ENCODE measurements around the gene MOCS3.

MOCS3 gene

GRCh38 chr20:50929299-50930138 lies 29.1 kb upstream of the MOCS3 start:
- peak overlapping the region; percentile 85 to 99 for H3K4me3 Mint-ChIP-seq
- DNase-seq (peak; percentile 92 to 95), ATAC-seq (peak; percentile 79)
- peaks cover 49% of the 10 kb centered on the region for H3K4me1 Mint-ChIP-seq
- H3K27me3 Mint-ChIP-seq: no peaks in the 10 kb centered on the region
- no peaks in the 10 kb centered on the region for H3K9me3 Mint-ChIP-seq
- H3K27ac Mint-ChIP-seq: peak overlapping the region; percentile 93 to 97

- Mint-ChIP-seq H3K4me3 (peak overlapping the region; percentile 85 to 99), H3K9me3 (no peaks in the 10 kb centered on the region), H3K4me1 (peaks cover 43% of the 10 kb centered on the region), H3K27me3 (no peaks in the 10 kb centered on the region), H3K27ac (peak overlapping the region; percentile 97 to 98)
- peak; percentile 44 to 52 for DNase-seq
- ATAC-seq: peak; percentile 23
These were observed 28.3 kb upstream of the MOCS3 start for GRCh38 chr20:50930139-50930975.

GRCh38 chr20:50930976-50931305 lies 27.7 kb upstream of the MOCS3 start:
- Mint-ChIP-seq H3K9me3 (no peaks in the 10 kb centered on the region), H3K4me1 (peaks cover 37% of the 10 kb centered on the region), H3K27me3 (no peaks in the 10 kb centered on the region), H3K27ac (peak overlapping the region; percentile 98 to 99), H3K4me3 (peak overlapping the region; percentile 80 to 86)
- DNase-seq (no peak), ATAC-seq (peak; percentile 56)

- H3K27me3 Mint-ChIP-seq: no peaks in the 10 kb centered on the region
- H3K27ac Mint-ChIP-seq: peak within 1 kb of the TSS; percentile 98 to 99
- DNase-seq: peak; percentile 91 to 92
- ATAC-seq: peak; percentile 81
- H3K4me3 Mint-ChIP-seq: peak within 1 kb of the TSS; percentile 86 to 99
- H3K9me3 Mint-ChIP-seq: no peaks in the 10 kb centered on the region
- peaks cover 34% of the 10 kb centered on the region for H3K4me1 Mint-ChIP-seq
These were observed 27.2 kb upstream of the MOCS3 start, which contains the start of gene ADNP for GRCh38 chr20:50931306-50932015. TSS of gene ADNP (minus strand) at chr20:50931437. CDS start at chr20:50903996, 27,441 bp downstream.

- H3K9me3 Mint-ChIP-seq: no peaks in the 10 kb centered on the region
These were observed 26.6 kb upstream of the MOCS3 start for GRCh38 chr20:50932016-50932485.

GRCh38 chr20:50932691-50933280 lies 25.8 kb upstream of the MOCS3 start:
- no peaks in the 10 kb centered on the region for H3K9me3 Mint-ChIP-seq
- no peak overlapping the region for H3K4me3 Mint-ChIP-seq
- H3K27ac Mint-ChIP-seq: peak overlapping the region in 1 of 2 donors; percentile 58
- no peak for ATAC-seq
- no peaks in the 10 kb centered on the region for H3K27me3 Mint-ChIP-seq
- H3K4me1 Mint-ChIP-seq: peaks cover 21% of the 10 kb centered on the region
- no peak for DNase-seq

More at GRCh38 chr20:50932016-50932485, 26.6 kb upstream of the MOCS3 start:
- H3K4me3 Mint-ChIP-seq: peak overlapping the region; percentile 80
- peak overlapping the region; percentile 98 to 99 for H3K27ac Mint-ChIP-seq
- DNase-seq: no peak
- peaks cover 28% of the 10 kb centered on the region for H3K4me1 Mint-ChIP-seq
- H3K27me3 Mint-ChIP-seq: no peaks in the 10 kb centered on the region
- ATAC-seq: no peak

GRCh38 chr20:50933589-50933988 lies 25.0 kb upstream of the MOCS3 start:
- DNase-seq: no peak
- Mint-ChIP-seq H3K27ac (no peak overlapping the region), H3K9me3 (no peaks in the 10 kb centered on the region), H3K4me1 (peaks cover 13% of the 10 kb centered on the region), H3K27me3 (no peaks in the 10 kb centered on the region), H3K4me3 (no peak overlapping the region)
- ATAC-seq: no peak

- no peak overlapping the region for H3K27ac Mint-ChIP-seq
- no peak overlapping the region for H3K4me3 Mint-ChIP-seq
- ATAC-seq (no peak), DNase-seq (no peak)
- no peaks in the 10 kb centered on the region for H3K4me1 Mint-ChIP-seq
- H3K27me3 Mint-ChIP-seq: no peaks in the 10 kb centered on the region
- H3K9me3 Mint-ChIP-seq: no peaks in the 10 kb centered on the region
These were observed 15.5 kb upstream of the MOCS3 start for GRCh38 chr20:50943069-50943468.

GRCh38 chr20:50948132-50948785 lies 10.4 kb upstream of the MOCS3 start:
- ATAC-seq: no peak
- Mint-ChIP-seq H3K27me3 (no peaks in the 10 kb centered on the region), H3K9me3 (no peaks in the 10 kb centered on the region), H3K4me3 (no peak overlapping the region), H3K4me1 (no peaks in the 10 kb centered on the region), H3K27ac (peak overlapping the region in 1 of 2 donors; percentile 42)
- DNase-seq: no peak

GRCh38 chr20:50953196-50953595 lies 5.4 kb upstream of the MOCS3 start:
- Mint-ChIP-seq H3K9me3 (no peaks in the 10 kb centered on the region), H3K4me1 (peaks cover 30% of the 10 kb centered on the region), H3K4me3 (no peak overlapping the region), H3K27me3 (no peaks in the 10 kb centered on the region), H3K27ac (no peak overlapping the region)
- DNase-seq (no peak), ATAC-seq (no peak)

- H3K4me3 Mint-ChIP-seq: no peak overlapping the region
- ATAC-seq (no peak), DNase-seq (no peak)
- H3K4me1 Mint-ChIP-seq: peaks cover 30% of the 10 kb centered on the region
- no peak overlapping the region for H3K27ac Mint-ChIP-seq
- no peaks in the 10 kb centered on the region for H3K27me3 Mint-ChIP-seq
- no peaks in the 10 kb centered on the region for H3K9me3 Mint-ChIP-seq
These were observed 4.8 kb upstream of the MOCS3 start for GRCh38 chr20:50953821-50954220.

GRCh38 chr20:50957276-50957675 lies 1.3 kb upstream of the MOCS3 start:
- peak overlapping the region; percentile 63 to 100 for H3K27ac Mint-ChIP-seq
- ATAC-seq: no peak
- peaks cover 48% of the 10 kb centered on the region for H3K4me1 Mint-ChIP-seq
- H3K27me3 Mint-ChIP-seq: no peaks in the 10 kb centered on the region
- no peak for DNase-seq
- H3K4me3 Mint-ChIP-seq: peak overlapping the region; percentile 97 to 98
- H3K9me3 Mint-ChIP-seq: no peaks in the 10 kb centered on the region

GRCh38 chr20:50957798-50958614 lies 612 bp upstream of the MOCS3 start, which contains the start of gene DPM1:
TSS of gene DPM1 (minus strand) at chr20:50958532. CDS start at chr20:50958523, 9 bp downstream.
- H3K4me1 Mint-ChIP-seq: peaks cover 49% of the 10 kb centered on the region
- DNase-seq: peak; percentile 83 to 87

More at GRCh38 chr20:50957798-50958614, 612 bp upstream of the MOCS3 start, which contains the start of gene DPM1:
- peak; percentile 87 for ATAC-seq
- peak within 1 kb of the TSS; percentile 97 to 98 for H3K4me3 Mint-ChIP-seq
- no peaks in the 10 kb centered on the region for H3K27me3 Mint-ChIP-seq
- peak within 1 kb of the TSS; percentile 99 to 100 for H3K27ac Mint-ChIP-seq
- no peaks in the 10 kb centered on the region for H3K9me3 Mint-ChIP-seq

All from stimulated activated naive CD8-positive, alpha-beta T cell treated with anti-CD3 and anti-CD28 coated beads, Interleukin-15, amount 100 ng/mL, for 72 hours (primary cell).